OCI-LY1 (cell line): ENCODE data around the gene HBE1.

Experiments used
- H2AFZ ChIP-seq: fragments of 200-600 bp; sonication (generic), shearing (Covaris generic); 2 replicates; pipeline ENCODE4 v1.6.0; 2014; ENCODE audit warnings: antibody characterized with exemption, mild to moderate bottlenecking, low read length
- H3F3A ChIP-seq: fragments of 200-600 bp; sonication (generic), shearing (Covaris generic); 2 replicates; pipeline ENCODE4 v1.6.0; 2014; ENCODE audit warnings: mild to moderate bottlenecking, antibody characterized with exemption, low read length, moderate library complexity; ENCODE audit not compliant: insufficient read depth
- H3K27ac ChIP-seq: fragments of 200-600 bp; sonication (generic); 2 replicates; pipeline ENCODE4 v1.5.1; 2014; ENCODE audit warnings: low read length, mixed run types, mild to moderate bottlenecking, low read depth; ENCODE audit not compliant: poor library complexity, severe bottlenecking
- H3K27me3 ChIP-seq: fragments of 200-600 bp; sonication (generic); 2 replicates; pipeline ENCODE4 v1.6.0; 2014; ENCODE audit warnings: antibody characterized with exemption, mild to moderate bottlenecking, low read length, moderate library complexity; ENCODE audit not compliant: insufficient read depth
- H3K36me3 ChIP-seq: fragments of 200-600 bp; sonication (generic); 2 replicates; pipeline ENCODE4 v1.6.1; 2014; ENCODE audit warnings: mild to moderate bottlenecking, antibody characterized with exemption, low read length, moderate library complexity, mixed read lengths; ENCODE audit not compliant: insufficient read depth
- H3K4me1 ChIP-seq: fragments of 200-600 bp; sonication (generic); 2 replicates; pipeline ENCODE4 v1.5.1; 2014; ENCODE audit warnings: mild to moderate bottlenecking, low read length, moderate library complexity; ENCODE audit not compliant: insufficient read depth, severe bottlenecking
- H3K4me2 ChIP-seq: fragments of 200-600 bp; sonication (generic), shearing (Covaris generic); 2 replicates; pipeline ENCODE4 v1.6.1; 2014; ENCODE audit warnings: low read length
- H3K4me3 ChIP-seq: fragments of 200-600 bp; sonication (generic); 2 replicates; pipeline ENCODE4 v1.5.1; 2014; ENCODE audit warnings: low read length, low read depth, mild to moderate bottlenecking, mixed read lengths; ENCODE audit not compliant: poor library complexity, severe bottlenecking
- H3K79me2 ChIP-seq: fragments of 200-600 bp; shearing (Covaris generic); 2 replicates; pipeline ENCODE4 v1.6.1; 2016; ENCODE audit warnings: mixed run types, low read length, mixed read lengths; ENCODE audit not compliant: insufficient read depth
- H3K9ac ChIP-seq: fragments of 200-600 bp; sonication (generic), shearing (Covaris generic); 2 replicates; pipeline ENCODE4 v1.6.1; 2014; ENCODE audit warnings: mild to moderate bottlenecking, low read length, mixed read lengths
- H3K9me2 ChIP-seq: fragments of 200-600 bp; sonication (generic), shearing (Covaris generic); 2 replicates; pipeline ENCODE4 v1.6.1; 2014; ENCODE audit warnings: low read depth, mild to moderate bottlenecking, low read length, mixed read lengths
- H3K9me3 ChIP-seq: fragments of 200-600 bp; shearing (Covaris generic); 2 replicates; pipeline ENCODE4 v1.6.1; 2014; ENCODE audit warnings: low read length, mixed read lengths
- H4K20me1 ChIP-seq: fragments of 200-600 bp; sonication (generic), shearing (Covaris generic); 2 replicates; pipeline ENCODE4 v1.6.0; 2016; ENCODE audit warnings: mild to moderate bottlenecking, low read length; ENCODE audit not compliant: insufficient read depth
- CTCF ChIP-seq: fragments of 200-600 bp; sonication (generic), shearing (Covaris generic); IDR thresholded peaks from 2 replicates; pipeline ENCODE4 v1.5.1; 2017; ENCODE audit warnings: mild to moderate bottlenecking, antibody characterized with exemption, low read length, moderate library complexity, mixed read lengths
- EZH2 ChIP-seq: fragments of 200-600 bp; sonication (generic), shearing (Covaris generic); IDR thresholded peaks from 2 replicates; pipeline ENCODE4 v1.8.0; 2017; ENCODE audit warnings: borderline replicate concordance, mixed run types, mild to moderate bottlenecking, antibody characterized with exemption, low read length, moderate library complexity, mixed read lengths

HBE1 gene

GRCh38 chr11:5301846-5302245, 32.1 kb upstream of the HBE1 start, which contains the start of gene OR51B4:
TSS of gene OR51B4 (minus strand) at chr11:5301946. CDS start at chr11:5301946, 0 bp downstream.
- Histone ChIP-seq H2AFZ (no peak within 1 kb of the TSS), H4K20me1 (no peaks in the 10 kb centered on the region), H3K9me2 (no peaks in the 10 kb centered on the region), H3K9me3 (no peaks in the 10 kb centered on the region), H3F3A (no peaks in the 10 kb centered on the region), H3K9ac (no peak within 1 kb of the TSS), H3K79me2 (no peaks in the 10 kb centered on the region), H3K27me3 (no peaks in the 10 kb centered on the region), H3K4me2 (no peak within 1 kb of the TSS), H3K4me1 (no peaks in the 10 kb centered on the region), H3K27ac (no peak within 1 kb of the TSS), H3K4me3 (no peak within 1 kb of the TSS), H3K36me3 (no peaks in the 10 kb centered on the region)
- TF ChIP-seq EZH2, result no peak
- TF ChIP-seq CTCF, result no peak

GRCh38 chr11:5300251-5300650, 30.5 kb upstream of the HBE1 start:
- TF ChIP-seq CTCF (no peak), EZH2 (no peak)
- Histone ChIP-seq H2AFZ (no peak overlapping the region), H3K4me2 (no peak overlapping the region), H3K27me3 (no peaks in the 10 kb centered on the region), H3K9me3 (no peaks in the 10 kb centered on the region), H3K4me1 (no peaks in the 10 kb centered on the region), H3K9me2 (no peaks in the 10 kb centered on the region), H3K79me2 (no peaks in the 10 kb centered on the region), H3K27ac (no peak overlapping the region), H3K9ac (no peak overlapping the region), H3K4me3 (no peak overlapping the region), H3F3A (no peaks in the 10 kb centered on the region), H4K20me1 (no peaks in the 10 kb centered on the region), H3K36me3 (no peaks in the 10 kb centered on the region)

- H3K4me3 ChIP-seq, result no peak overlapping the region
These were observed 28.7 kb upstream of the HBE1 start for GRCh38 chr11:5298451-5298850.

More at GRCh38 chr11:5298451-5298850, 28.7 kb upstream of the HBE1 start:
- H3K27ac ChIP-seq, result no peak overlapping the region
- H3K9ac ChIP-seq, result no peak overlapping the region
- H3K27me3 ChIP-seq, result no peaks in the 10 kb centered on the region
- TF ChIP-seq CTCF, result no peak
- no peak for TF ChIP-seq EZH2
- no peak overlapping the region for H2AFZ ChIP-seq
- H3K4me1 ChIP-seq, result no peaks in the 10 kb centered on the region
- H3F3A ChIP-seq, result no peaks in the 10 kb centered on the region
- no peaks in the 10 kb centered on the region for H3K9me3 ChIP-seq
- H3K36me3 ChIP-seq, result no peaks in the 10 kb centered on the region
- no peak overlapping the region for H3K4me2 ChIP-seq
- no peaks in the 10 kb centered on the region for H3K9me2 ChIP-seq
- H4K20me1 ChIP-seq, result no peaks in the 10 kb centered on the region
- no peaks in the 10 kb centered on the region for H3K79me2 ChIP-seq
